DOHH2 (cell line): ENCODE measurements around the gene TBC1D22A.
"Not testable (repeated sequence)": the region's sequence is repeated elsewhere in the genome, so short reads cannot be mapped to it uniquely, and the experiment has no call there.

Experiments used
- H3F3A ChIP-seq: fragments of 200-600 bp; sonication (generic), shearing (Covaris generic); 2 replicates; pipeline ENCODE4 v1.6.0; 2016; ENCODE audit warnings: antibody characterized with exemption, mild to moderate bottlenecking; ENCODE audit not compliant: control insufficient read depth, insufficient read depth
- H3K27ac ChIP-seq: fragments of 200-600 bp; sonication (generic); 2 replicates; pipeline ENCODE4 v1.5.1; 2014; ENCODE audit warnings: low read depth, mild to moderate bottlenecking, low read length, moderate library complexity
- H3K27me3 ChIP-seq: fragments of 200-600 bp; sonication (generic); 2 replicates; pipeline ENCODE4 v1.6.1; 2014; ENCODE audit warnings: mild to moderate bottlenecking, low read length, mixed read lengths; ENCODE audit not compliant: control insufficient read depth
- H3K36me3 ChIP-seq: fragments of 200-600 bp; sonication (generic); 2 replicates; pipeline ENCODE4 v1.6.1; 2014; ENCODE audit warnings: mild to moderate bottlenecking, low read length, moderate library complexity, mixed read lengths; ENCODE audit not compliant: control insufficient read depth
- H3K4me1 ChIP-seq: fragments of 200-600 bp; sonication (generic); 2 replicates; pipeline ENCODE4 v1.6.1; 2014; ENCODE audit warnings: mild to moderate bottlenecking, low read length, mixed read lengths; ENCODE audit not compliant: control insufficient read depth
- H3K4me2 ChIP-seq: fragments of 200-600 bp; sonication (generic); 2 replicates; pipeline ENCODE4 v1.6.0; 2014; ENCODE audit warnings: mild to moderate bottlenecking, low read length, moderate library complexity
- H3K4me3 ChIP-seq: fragments of 200-600 bp; sonication (generic); 2 replicates; pipeline ENCODE4 v1.5.1; 2014; ENCODE audit warnings: mild to moderate bottlenecking, low read length, mixed read lengths
- H3K79me2 ChIP-seq: fragments of 200-600 bp; sonication (generic); 2 replicates; pipeline ENCODE4 v1.6.1; 2014; ENCODE audit warnings: mild to moderate bottlenecking, low read length, mixed read lengths; ENCODE audit not compliant: control insufficient read depth
- H3K9me2 ChIP-seq: fragments of 200-600 bp; sonication (generic); replicated peaks from 2 replicates; pipeline ENCODE4 v1.6.1; 2014; ENCODE audit warnings: mild to moderate bottlenecking, low read length, mixed read lengths; ENCODE audit not compliant: control insufficient read depth
- H3K9me3 ChIP-seq: fragments of 200-600 bp; sonication (generic); 2 replicates; pipeline ENCODE4 v1.6.1; 2014; ENCODE audit warnings: antibody characterized with exemption, low read length, mixed read lengths; ENCODE audit not compliant: control insufficient read depth, insufficient read depth
- H4K20me1 ChIP-seq: fragments of 200-600 bp; sonication (generic); 2 replicates; pipeline ENCODE4 v1.6.0; 2014; ENCODE audit warnings: low read depth, mild to moderate bottlenecking, antibody characterized with exemption, low read length, moderate library complexity; ENCODE audit not compliant: control insufficient read depth, insufficient read depth
- EZH2phosphoT487 ChIP-seq: fragments of 200-600 bp; sonication (generic); IDR thresholded peaks from 2 replicates; pipeline ENCODE4 v1.6.1; 2017; ENCODE audit warnings: borderline replicate concordance, mild to moderate bottlenecking, antibody characterized with exemption, low read length, moderate library complexity, mixed read lengths
- TF ChIP-seq, protein P1 (sequence below): fragments of 200-600 bp; sonication (generic); IDR thresholded peaks from one replicate; pipeline ENCODE4 v1.5.1; 2014; ENCODE audit warnings: antibody characterized with exemption, mild to moderate bottlenecking, low read depth, low read length; ENCODE audit not compliant: poor library complexity, severe bottlenecking

Gene TBC1D22A

GRCh38 chr22:47167056-47167455 is 404.6 kb downstream of the TBC1D22A start:
- Histone ChIP-seq H3K4me1 (no peaks in the 10 kb centered on the region), H4K20me1 (no peaks in the 10 kb centered on the region), H3K9me2 (no peaks in the 10 kb centered on the region), H3K27me3 (no peaks in the 10 kb centered on the region), H3K27ac (no peak overlapping the region), H3K9me3 (no peaks in the 10 kb centered on the region), H3K4me3 (no peak overlapping the region), H3K79me2 (no peaks in the 10 kb centered on the region), H3K36me3 (peaks cover 5% of the 10 kb centered on the region; the same call in 1 of the 2 replicates), H3F3A (no peaks in the 10 kb centered on the region), H3K4me2 (no peak overlapping the region)
- TF ChIP-seq EZH2phosphoT487 = no peak
- TF ChIP-seq, protein P1, sequence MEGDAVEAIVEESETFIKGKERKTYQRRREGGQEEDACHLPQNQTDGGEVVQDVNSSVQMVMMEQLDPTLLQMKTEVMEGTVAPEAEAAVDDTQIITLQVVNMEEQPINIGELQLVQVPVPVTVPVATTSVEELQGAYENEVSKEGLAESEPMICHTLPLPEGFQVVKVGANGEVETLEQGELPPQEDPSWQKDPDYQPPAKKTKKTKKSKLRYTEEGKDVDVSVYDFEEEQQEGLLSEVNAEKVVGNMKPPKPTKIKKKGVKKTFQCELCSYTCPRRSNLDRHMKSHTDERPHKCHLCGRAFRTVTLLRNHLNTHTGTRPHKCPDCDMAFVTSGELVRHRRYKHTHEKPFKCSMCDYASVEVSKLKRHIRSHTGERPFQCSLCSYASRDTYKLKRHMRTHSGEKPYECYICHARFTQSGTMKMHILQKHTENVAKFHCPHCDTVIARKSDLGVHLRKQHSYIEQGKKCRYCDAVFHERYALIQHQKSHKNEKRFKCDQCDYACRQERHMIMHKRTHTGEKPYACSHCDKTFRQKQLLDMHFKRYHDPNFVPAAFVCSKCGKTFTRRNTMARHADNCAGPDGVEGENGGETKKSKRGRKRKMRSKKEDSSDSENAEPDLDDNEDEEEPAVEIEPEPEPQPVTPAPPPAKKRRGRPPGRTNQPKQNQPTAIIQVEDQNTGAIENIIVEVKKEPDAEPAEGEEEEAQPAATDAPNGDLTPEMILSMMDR = no peak

DNA sequence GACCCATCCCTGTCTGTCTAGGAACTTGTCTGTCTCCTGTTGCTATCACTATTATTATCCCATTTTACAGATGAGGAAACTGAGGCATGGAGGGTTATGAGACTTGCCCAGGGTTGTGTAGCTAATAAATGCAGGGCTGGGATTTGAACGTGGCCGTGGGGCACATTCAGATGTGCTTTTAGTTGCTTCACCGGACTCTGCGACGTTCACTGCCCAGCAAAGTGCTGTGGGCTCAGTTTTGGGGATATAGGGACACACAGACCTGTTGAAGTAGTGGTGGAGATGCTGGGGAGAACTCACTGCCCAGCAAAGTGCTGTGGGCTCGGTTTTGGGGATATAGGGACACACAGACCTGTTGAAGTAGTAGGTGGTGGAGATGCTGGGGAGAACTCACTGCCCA is 405.5 kb downstream of the TBC1D22A start:
- H3K9me2 ChIP-seq, H4K20me1 ChIP-seq, H3K4me3 ChIP-seq, H3K27ac ChIP-seq, H3K79me2 ChIP-seq, H3K4me2 ChIP-seq, H3K36me3 ChIP-seq, H3K4me1 ChIP-seq, H3K27me3 ChIP-seq, H3F3A ChIP-seq, H3K9me3 ChIP-seq: not testable (repeated sequence)

GRCh38 chr22:47168441-47168840 is 406.0 kb downstream of the TBC1D22A start:
- Histone ChIP-seq H3K4me2 (no peak overlapping the region), H3K9me3 (no peaks in the 10 kb centered on the region), H3K4me1 (no peaks in the 10 kb centered on the region), H3F3A (no peaks in the 10 kb centered on the region), H3K4me3 (no peak overlapping the region), H3K9me2 (no peaks in the 10 kb centered on the region), H4K20me1 (no peaks in the 10 kb centered on the region), H3K79me2 (no peaks in the 10 kb centered on the region), H3K27me3 (no peaks in the 10 kb centered on the region), H3K36me3 (peaks cover 5% of the 10 kb centered on the region; the same call in 1 of the 2 replicates), H3K27ac (no peak overlapping the region)
- TF ChIP-seq EZH2phosphoT487 = no peak
- TF ChIP-seq, protein P1 = no peak

GRCh38 chr22:47168900-47169800 is 406.7 kb downstream of the TBC1D22A start:
- no peaks in the 10 kb centered on the region for H3K9me2 ChIP-seq
- H3F3A ChIP-seq = no peaks in the 10 kb centered on the region
- H3K9me3 ChIP-seq = no peaks in the 10 kb centered on the region
- H3K79me2 ChIP-seq = no peaks in the 10 kb centered on the region
- no peaks in the 10 kb centered on the region for H3K27me3 ChIP-seq
- H3K4me3 ChIP-seq = no peak overlapping the region
- no peak overlapping the region for H3K4me2 ChIP-seq
- H3K27ac ChIP-seq = no peak overlapping the region
- H4K20me1 ChIP-seq = no peaks in the 10 kb centered on the region
- TF ChIP-seq EZH2phosphoT487 = no peak
- TF ChIP-seq, protein P1 = no peak
- H3K36me3 ChIP-seq = peaks cover 5% of the 10 kb centered on the region; the same call in 1 of the 2 replicates
- H3K4me1 ChIP-seq = no peaks in the 10 kb centered on the region
